GM23338 (cell line): Measurements from ENCODE around the gene NOL3. TPM values are rescaled to one million over a fixed set of nuclear protein-coding genes. Genes with fewer than 3 reads are reported as not detected.

Source experiments
- ATAC-seq: fragments of 200-7000 bp; cut with Tn5 transposase; 3 replicates; pipeline ENCODE4 v1.9.1; 2020
- DNase-seq: peaks from one replicate; pipeline ENCODE4 v3.0.0-alpha.2; 2015; ENCODE audit warnings: low spot score
- H2AFZ ChIP-seq: fragments of 200-600 bp; sonication (generic); 2 replicates; pipeline ENCODE4 v1.8.0; 2016; ENCODE audit warnings: antibody characterized with exemption, mild to moderate bottlenecking, moderate library complexity
- H3F3A ChIP-seq: fragments of 200-600 bp; sonication (generic); replicated peaks from 2 replicates; pipeline ENCODE4 v1.8.0; 2017; ENCODE audit warnings: antibody characterized with exemption, mixed run types, low read depth
- H3K27ac ChIP-seq: fragments of 200-600 bp; sonication (generic); 2 replicates; pipeline ENCODE4 v1.6.1; 2016; ENCODE audit warnings: low read depth
- H3K27me3 ChIP-seq: fragments of 200-600 bp; sonication (generic); 2 replicates; pipeline ENCODE4 v1.8.0; 2016; ENCODE audit warnings: mild to moderate bottlenecking, mixed run types, moderate library complexity; ENCODE audit not compliant: insufficient read depth
- H3K36me3 ChIP-seq: fragments of 200-600 bp; sonication (generic); 2 replicates; pipeline ENCODE4 v1.8.0; 2016; ENCODE audit warnings: mild to moderate bottlenecking; ENCODE audit not compliant: insufficient read depth
- H3K4me1 ChIP-seq: fragments of 200-600 bp; sonication (generic); 2 replicates; pipeline ENCODE4 v1.8.0; 2016; ENCODE audit warnings: mild to moderate bottlenecking, moderate library complexity; ENCODE audit not compliant: insufficient read depth
- H3K4me2 ChIP-seq: fragments of 200-600 bp; sonication (generic); 2 replicates; pipeline ENCODE4 v1.7.1; 2017; ENCODE audit warnings: mixed run types
- H3K4me3 ChIP-seq: fragments of 200-600 bp; sonication (generic); 2 replicates; pipeline ENCODE4 v1.6.1; 2016; ENCODE audit warnings: mixed run types
- H3K79me2 ChIP-seq: fragments of 200-600 bp; sonication (generic); replicated peaks from 2 replicates; pipeline ENCODE4 v1.8.0; 2017; ENCODE audit warnings: mild to moderate bottlenecking; ENCODE audit not compliant: insufficient read depth
- H3K9me2 ChIP-seq: fragments of 200-600 bp; sonication (generic); 2 replicates; pipeline ENCODE4 v1.8.0; 2017; ENCODE audit not compliant: insufficient read depth
- H4K20me1 ChIP-seq: fragments of 200-600 bp; sonication (generic); replicated peaks from 2 replicates; pipeline ENCODE4 v1.8.0; 2017; ENCODE audit warnings: mild to moderate bottlenecking; ENCODE audit not compliant: insufficient read depth
- H3K27ac Mint-ChIP-seq: 2 replicates; pipeline ENCODE4 v1.8.0; 2020; ENCODE audit warnings: inconsistent platforms, mild to moderate bottlenecking, moderate library complexity, mixed read lengths
- H3K27me3 Mint-ChIP-seq: 3 replicates; pipeline ENCODE4 v1.8.0; 2022; ENCODE audit warnings: low read depth, mild to moderate bottlenecking, moderate library complexity, mixed read lengths, inconsistent platforms; ENCODE audit not compliant: insufficient read depth, poor library complexity
- H3K36me3 Mint-ChIP-seq: 3 replicates; pipeline ENCODE4 v1.8.0; 2021; ENCODE audit warnings: low read depth, mild to moderate bottlenecking, inconsistent platforms, moderate library complexity, mixed read lengths
- H3K4me1 Mint-ChIP-seq: 3 replicates; pipeline ENCODE4 v1.8.0; 2020; ENCODE audit warnings: mild to moderate bottlenecking, inconsistent platforms, mixed read lengths
- H3K4me3 Mint-ChIP-seq: 3 replicates; pipeline ENCODE4 v1.8.0; 2021; ENCODE audit warnings: moderate library complexity, mild to moderate bottlenecking, inconsistent platforms, mixed read lengths
- H3K9me3 Mint-ChIP-seq: 3 replicates; pipeline ENCODE4 v1.8.0; 2020; ENCODE audit warnings: moderate library complexity, mild to moderate bottlenecking, inconsistent platforms, mixed read lengths
- CREB1 ChIP-seq: fragments of 250-450 bp; sonication (Bioruptor Pico); IDR thresholded peaks from 2 replicates; pipeline ENCODE4 v1.5.0; 2020; ENCODE audit warnings: low read depth, mild to moderate bottlenecking, moderate library complexity
- EZH2 ChIP-seq: fragments of 200-600 bp; sonication (generic); IDR thresholded peaks from one replicate; pipeline ENCODE4 v1.8.0; 2017; ENCODE audit warnings: antibody characterized with exemption, mild to moderate bottlenecking, low read depth; ENCODE audit not compliant: unreplicated experiment
- EZH2phosphoT487 ChIP-seq: fragments of 200-600 bp; sonication (generic); IDR thresholded peaks from one replicate; pipeline ENCODE4 v1.8.1; 2018; ENCODE audit warnings: antibody characterized with exemption; ENCODE audit not compliant: unreplicated experiment
- NANOG ChIP-seq: IDR thresholded peaks from 2 replicates; pipeline ENCODE4 v1.6.1; 2016; ENCODE audit warnings: antibody characterized with exemption, borderline replicate concordance
- REST ChIP-seq: IDR thresholded peaks from one replicate; pipeline ENCODE4 v1.6.1; 2018; ENCODE audit warnings: antibody characterized with exemption; ENCODE audit not compliant: unreplicated experiment
- STAT1 ChIP-seq: IDR thresholded peaks from one replicate; pipeline ENCODE4 v1.6.1; 2016; ENCODE audit warnings: antibody characterized with exemption; ENCODE audit not compliant: unreplicated experiment
- polyA plus RNA-seq: library from polyadenylated mRNA; unstranded; fragments of >200 nt; fragmentation: Nextera tagmentation; extraction: Ambion mirVana; gene quantifications from 2 replicates; pipeline ENCODE4 v1.2.1, GENCODE V29; 2016
- total RNA-seq: library from RNA; depleted of rRNA; stranded (reverse); fragments of >200 nt; shearing (Covaris generic); gene quantifications from 2 replicates; pipeline ENCODE4 v1.2.3, GENCODE V29; 2014

Gene NOL3
- total and polyA plus RNA-seq, 2 experiments from 2014 or later: 3.3 to 4.0 TPM

GRCh38 chr16:67163164-67163998, 7.0 kb upstream of the NOL3 start:
- ATAC-seq (peak; percentile 17), DNase-seq (peak; percentile 65)
- peak overlapping the region; percentile 49 for H3K4me3 ChIP-seq
- peaks cover 12% of the 10 kb centered on the region for H3F3A ChIP-seq
- peaks cover 100% of the 10 kb centered on the region for H3K27me3 ChIP-seq
- Mint-ChIP-seq H3K27ac (no peak overlapping the region), H3K4me3 (peak overlapping the region; percentile 57), H3K36me3 (no peaks in the 10 kb centered on the region; the same call in 2 of the 3 replicates), H3K4me1 (peaks cover 38% of the 10 kb centered on the region), H3K9me3 (peaks cover 4% of the 10 kb centered on the region; the same call in 2 of the 3 replicates), H3K27me3 (peaks cover 98% of the 10 kb centered on the region)
- H3K4me1 ChIP-seq: peaks cover 29% of the 10 kb centered on the region; the same call in 1 of the 2 replicates
- peak overlapping the region; percentile 69 for H2AFZ ChIP-seq
- H4K20me1 ChIP-seq: no peaks in the 10 kb centered on the region; the same call in 1 of the 2 replicates
- H3K79me2 ChIP-seq: no peaks in the 10 kb centered on the region
- no peak for TF ChIP-seq CREB1
- no peak for TF ChIP-seq NANOG
- peak; percentile 19 for TF ChIP-seq EZH2phosphoT487
- TF ChIP-seq EZH2: peak; percentile 69
- TF ChIP-seq STAT1: no peak
- H3K9me2 ChIP-seq: no peaks in the 10 kb centered on the region
- H3K4me2 ChIP-seq: peak overlapping the region; percentile 78
- H3K36me3 ChIP-seq: no peaks in the 10 kb centered on the region
- H3K27ac ChIP-seq: no peak overlapping the region

- H3K36me3 Mint-ChIP-seq: no peaks in the 10 kb centered on the region
- peaks cover 98% of the 10 kb centered on the region for H3K27me3 Mint-ChIP-seq
- Histone ChIP-seq H3K36me3 (no peaks in the 10 kb centered on the region), H3K27ac (no peak overlapping the region), H3K4me3 (peak overlapping the region; percentile 49), H3K27me3 (peaks cover 100% of the 10 kb centered on the region), H3K9me2 (no peaks in the 10 kb centered on the region), H3K4me1 (peaks cover 24% of the 10 kb centered on the region; the same call in 1 of the 2 replicates), H4K20me1 (no peaks in the 10 kb centered on the region; the same call in 1 of the 2 replicates), H3K4me2 (peak overlapping the region; percentile 78), H3F3A (peaks cover 10% of the 10 kb centered on the region), H2AFZ (no peak overlapping the region), H3K79me2 (no peaks in the 10 kb centered on the region)
- H3K9me3 Mint-ChIP-seq: peaks cover 4% of the 10 kb centered on the region; the same call in 2 of the 3 replicates
- 0 out of 3 replicates have a peak, but pooled peaks have one; percentile 0 for ATAC-seq
- DNase-seq: peak; percentile 59
- TF ChIP-seq REST: no peak
- peak; percentile 99 for TF ChIP-seq EZH2
- peak; percentile 76 for TF ChIP-seq EZH2phosphoT487
- H3K4me3 Mint-ChIP-seq: peak overlapping the region; percentile 57
- peaks cover 34% of the 10 kb centered on the region for H3K4me1 Mint-ChIP-seq
- H3K27ac Mint-ChIP-seq: no peak overlapping the region
These were observed 6.3 kb upstream of the NOL3 start for GRCh38 chr16:67163999-67164558.
